GM12873 (cell line): ENCODE measurements around the gene CTNND1.

ENCODE experiments used
- CTCF ChIP-seq: IDR thresholded peaks from 2 replicates; pipeline ENCODE4 v1.5.1; 2012; ENCODE audit warnings: low read depth, mild to moderate bottlenecking, moderate library complexity, low read length, control low read depth; ENCODE audit not compliant: insufficient read depth; ENCODE audit errors: missing control alignments

Gene CTNND1

GRCh38 chr11:57842873-57843272 is 81.3 kb downstream of the CTNND1 start:
- no peak for TF ChIP-seq CTCF

GRCh38 chr11:57867966-57868365 is 106.4 kb downstream of the CTNND1 start:
- TF ChIP-seq CTCF: no peak

- TF ChIP-seq CTCF: no peak
Measured at GRCh38 chr11:57868491-57868890, 106.9 kb downstream of the CTNND1 start.
